Stimulated activated CD8-positive, alpha-beta memory T cell treated with anti-CD3 and anti-CD28 coated beads, Interleukin-15, amount 100 ng/mL, for 48 hours (primary cell): ENCODE measurements around the gene SUGP2.

Experiments used
- DNase-seq, 2 donors: peaks; one replicate each; pipeline ENCODE4 v3.0.0-alpha.2; 2020; ENCODE audit warnings: low read depth in 2 of 2

Gene SUGP2

GRCh38 chr19:19059837-19060611 is 26.7 kb upstream of the SUGP2 start:
- no peak for DNase-seq

GRCh38 chr19:19059018-19059836 is 25.9 kb upstream of the SUGP2 start:
- DNase-seq, result no peak

- no peak for DNase-seq
Observed at GRCh38 chr19:19057720-19058119, 24.4 kb upstream of the SUGP2 start.

GRCh38 chr19:19057317-19057716 is 24.0 kb upstream of the SUGP2 start:
- DNase-seq, result no peak

- no peak for DNase-seq
Observed at GRCh38 chr19:19056636-19057275, 23.4 kb upstream of the SUGP2 start.

GRCh38 chr19:19055701-19056100 is 22.4 kb upstream of the SUGP2 start:
- no peak for DNase-seq

GRCh38 chr19:19054939-19055440 is 21.7 kb upstream of the SUGP2 start:
- DNase-seq, result no peak

GRCh38 chr19:19054315-19054938 is 21.1 kb upstream of the SUGP2 start:
- DNase-seq, result no peak

- peak in 1 of 2 donors; percentile 33 for DNase-seq
Observed at GRCh38 chr19:19053508-19054314, 20.4 kb upstream of the SUGP2 start.

GRCh38 chr19:19052921-19053320 is 19.6 kb upstream of the SUGP2 start:
- no peak for DNase-seq

GRCh38 chr19:19051478-19052213 is 18.3 kb upstream of the SUGP2 start:
- no peak for DNase-seq

- DNase-seq, result no peak
Observed at GRCh38 chr19:19050731-19051130, 17.4 kb upstream of the SUGP2 start.

GRCh38 chr19:19050104-19050503 is 16.8 kb upstream of the SUGP2 start:
- DNase-seq, result no peak

GRCh38 chr19:19049406-19049805 is 16.1 kb upstream of the SUGP2 start:
- no peak for DNase-seq

GRCh38 chr19:19043881-19044280 is 10.6 kb upstream of the SUGP2 start:
- no peak for DNase-seq

GRCh38 chr19:19043481-19043880 is 10.2 kb upstream of the SUGP2 start:
- no peak for DNase-seq

GRCh38 chr19:19042732-19043280 is 9.5 kb upstream of the SUGP2 start:
- DNase-seq, result no peak

- DNase-seq, result no peak
Observed at GRCh38 chr19:19040417-19040816, 7.1 kb upstream of the SUGP2 start.

- DNase-seq, result no peak
Observed at GRCh38 chr19:19039901-19040300, 6.6 kb upstream of the SUGP2 start.

- peak; percentile 60 to 75 for DNase-seq
Observed at GRCh38 chr19:19034204-19034624, 897 bp upstream of the SUGP2 start.
